HK-2 (cell line): ENCODE measurements around the gene ALDOA.

Source experiments
- DNase-seq: peaks from one replicate; pipeline ENCODE4 v3.0.0-alpha.2; 2018; ENCODE audit not compliant: unreplicated experiment

Gene ALDOA

DNA sequence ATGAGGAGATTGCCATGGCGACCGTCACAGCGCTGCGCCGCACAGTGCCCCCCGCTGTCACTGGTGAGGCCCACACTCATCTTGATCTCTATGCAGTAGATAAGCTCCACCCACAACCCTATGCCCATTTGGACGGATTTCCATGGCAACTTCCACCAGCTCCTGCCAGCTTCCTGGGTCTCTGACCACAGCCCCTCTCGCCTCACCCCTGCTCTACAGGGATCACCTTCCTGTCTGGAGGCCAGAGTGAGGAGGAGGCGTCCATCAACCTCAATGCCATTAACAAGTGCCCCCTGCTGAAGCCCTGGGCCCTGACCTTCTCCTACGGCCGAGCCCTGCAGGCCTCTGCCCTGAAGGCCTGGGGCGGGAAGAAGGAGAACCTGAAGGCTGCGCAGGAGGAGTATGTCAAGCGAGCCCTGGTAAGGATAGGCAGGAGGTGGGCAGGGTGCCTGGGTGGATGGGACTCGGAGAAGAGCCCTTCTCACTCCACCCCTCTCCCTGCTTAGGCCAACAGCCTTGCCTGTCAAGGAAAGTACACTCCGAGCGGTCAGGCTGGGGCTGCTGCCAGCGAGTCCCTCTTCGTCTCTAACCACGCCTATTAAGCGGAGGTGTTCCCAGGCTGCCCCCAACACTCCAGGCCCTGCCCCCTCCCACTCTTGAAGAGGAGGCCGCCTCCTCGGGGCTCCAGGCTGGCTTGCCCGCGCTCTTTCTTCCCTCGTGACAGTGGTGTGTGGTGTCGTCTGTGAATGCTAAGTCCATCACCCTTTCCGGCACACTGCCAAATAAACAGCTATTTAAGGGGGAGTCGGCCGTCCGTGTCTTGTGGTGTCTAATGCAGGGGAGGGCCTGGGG, 4.3 kb downstream of the ALDOA start:
- no peak for DNase-seq

DNA sequence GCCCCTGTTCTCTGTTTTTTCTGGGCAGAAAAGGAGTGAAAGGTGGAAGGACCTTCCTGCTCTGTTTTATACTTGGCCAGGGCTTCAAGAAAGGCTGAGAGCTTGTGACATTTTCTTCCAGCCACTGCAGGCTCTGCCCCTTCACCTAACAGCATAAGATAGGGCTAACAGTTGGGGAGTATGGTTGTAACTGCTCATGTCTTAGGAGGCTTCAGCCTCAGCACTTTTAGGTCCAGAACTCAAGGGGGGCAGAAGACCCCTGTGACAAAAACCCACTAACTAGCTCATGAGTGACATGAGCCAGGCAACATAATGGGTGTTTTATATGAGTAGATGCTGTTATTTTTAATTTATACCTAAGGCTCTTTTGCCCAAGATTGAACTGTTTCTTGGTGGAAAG, 4.9 kb downstream of the ALDOA start:
- no peak for DNase-seq

DNA sequence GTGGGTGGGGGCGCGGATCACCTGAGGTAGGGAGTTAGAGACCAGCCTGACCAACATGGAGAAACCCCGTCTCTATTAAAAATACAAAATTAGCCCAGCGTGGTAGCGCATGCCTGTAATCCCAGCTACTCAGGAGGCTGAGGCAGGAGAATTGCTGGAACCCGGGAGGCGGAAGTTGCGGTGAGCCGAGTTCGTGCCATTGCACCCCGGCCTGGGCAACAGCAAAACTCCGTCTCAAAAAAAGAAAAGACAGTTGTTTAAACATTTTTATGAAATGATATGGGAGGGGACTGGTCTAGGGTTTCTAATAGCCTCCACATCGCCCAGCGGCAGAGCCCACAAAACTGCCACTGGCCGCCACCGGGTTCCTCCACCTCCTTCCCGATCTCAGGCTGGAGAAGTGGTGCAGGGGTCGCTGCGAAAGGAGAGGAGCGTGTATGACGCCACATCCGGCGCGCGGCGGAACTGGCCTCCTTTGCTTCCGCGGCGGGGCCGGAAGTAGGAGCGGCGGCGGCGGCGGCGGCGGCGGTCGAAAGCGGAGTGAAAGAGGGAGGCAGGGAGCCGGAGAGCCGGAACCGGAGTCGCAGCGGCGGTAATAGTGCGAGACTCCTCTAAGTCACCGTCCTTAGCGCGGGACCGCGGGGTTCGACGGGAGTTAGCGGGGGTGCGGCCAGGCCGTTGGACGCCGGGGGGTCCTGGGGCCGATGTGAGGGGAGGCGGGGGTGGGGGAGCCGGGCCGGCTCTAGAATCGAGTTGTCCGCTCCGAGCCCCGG, 10.1 kb downstream of the ALDOA start, which contains the start of gene PPP4C:
TSS of gene PPP4C (plus strand) at position 492 of the 773 bp plus-strand sequence. CDS start 384 bp downstream, outside the sequence.
- peak; percentile 82 for DNase-seq

DNA sequence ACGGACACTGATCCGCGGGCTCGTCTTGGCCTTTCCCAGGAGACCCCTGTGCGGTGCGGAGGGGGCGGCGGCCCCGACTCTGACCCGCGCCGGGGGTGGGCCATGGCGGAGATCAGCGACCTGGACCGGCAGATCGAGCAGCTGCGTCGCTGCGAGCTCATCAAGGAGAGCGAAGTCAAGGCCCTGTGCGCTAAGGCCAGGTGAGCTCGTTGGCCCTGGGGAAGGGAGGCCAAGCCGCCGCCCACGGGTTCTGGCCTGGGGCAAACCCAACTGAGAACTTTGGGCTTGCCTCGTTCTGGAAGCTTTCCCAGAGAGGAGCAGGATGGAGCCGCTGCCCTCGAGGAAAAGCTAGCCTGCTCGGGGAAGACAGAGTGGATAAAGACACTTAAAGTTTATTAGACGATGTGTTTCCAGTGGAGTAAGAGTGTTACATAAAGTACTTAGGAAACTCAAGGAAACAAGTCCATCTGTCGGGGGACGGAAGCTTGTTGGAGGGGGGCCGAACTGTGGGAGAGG, 10.8 kb downstream of the ALDOA start:
- no peak for DNase-seq

DNA sequence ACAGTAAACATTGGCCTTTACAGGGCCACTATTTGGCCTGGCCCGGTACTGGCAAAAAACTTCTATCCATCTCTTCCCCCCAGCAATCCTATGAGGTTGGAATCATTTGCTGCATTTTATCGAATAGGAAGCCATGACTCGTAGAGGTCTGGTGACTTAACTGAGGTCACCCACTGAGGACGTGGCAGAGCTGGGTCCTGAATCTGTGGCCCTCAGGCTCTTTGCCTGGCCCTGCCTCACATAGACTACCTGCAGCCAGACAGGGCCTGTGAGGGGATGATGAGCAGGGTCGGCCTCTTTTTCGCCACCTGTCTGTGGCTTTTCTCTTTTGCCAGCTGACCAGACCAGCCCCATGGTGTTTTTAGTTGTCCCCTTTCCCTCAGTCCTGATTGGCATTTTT, 12.1 kb downstream of the ALDOA start:
- DNase-seq = no peak

DNA sequence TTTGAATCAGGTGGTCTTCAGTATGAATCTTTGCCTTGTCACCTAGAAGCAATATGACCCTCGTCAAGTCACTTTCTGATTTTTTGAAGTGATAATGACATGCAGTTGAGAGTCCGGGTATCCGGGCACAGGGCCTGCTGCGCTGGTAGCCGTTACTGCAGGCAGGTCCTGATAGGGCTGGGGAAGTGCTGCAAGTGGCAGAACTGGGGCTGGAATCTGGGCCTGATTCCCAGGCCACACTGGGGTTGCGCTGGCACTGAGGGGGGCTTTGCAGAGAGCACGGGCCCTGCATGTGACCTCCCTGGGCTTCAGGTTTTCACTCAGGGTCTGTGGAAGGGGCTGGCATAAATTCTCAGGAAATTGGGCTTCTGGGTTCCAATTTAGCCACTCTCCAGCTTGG, 13.2 kb downstream of the ALDOA start:
- DNase-seq = no peak

DNA sequence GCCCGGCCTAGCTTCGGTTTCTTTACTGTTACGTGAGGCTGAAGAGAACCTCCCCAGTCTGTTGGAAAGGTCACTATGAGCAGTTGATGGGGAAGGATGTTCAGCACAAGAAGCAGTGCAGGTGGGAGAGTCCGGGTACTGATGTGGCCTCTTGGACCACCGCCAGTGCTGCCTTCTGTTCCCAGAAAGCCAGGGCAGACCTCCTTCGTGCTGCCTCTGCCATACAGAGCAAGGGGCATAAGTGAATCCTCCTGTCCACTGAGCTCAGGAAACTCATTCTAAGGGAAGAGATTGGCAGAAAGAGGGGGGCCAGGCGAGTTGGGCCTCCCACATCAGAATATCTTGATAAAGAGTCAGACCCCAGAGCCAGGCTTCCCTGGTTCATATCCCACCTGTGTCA, 13.9 kb downstream of the ALDOA start:
- DNase-seq = no peak

DNA sequence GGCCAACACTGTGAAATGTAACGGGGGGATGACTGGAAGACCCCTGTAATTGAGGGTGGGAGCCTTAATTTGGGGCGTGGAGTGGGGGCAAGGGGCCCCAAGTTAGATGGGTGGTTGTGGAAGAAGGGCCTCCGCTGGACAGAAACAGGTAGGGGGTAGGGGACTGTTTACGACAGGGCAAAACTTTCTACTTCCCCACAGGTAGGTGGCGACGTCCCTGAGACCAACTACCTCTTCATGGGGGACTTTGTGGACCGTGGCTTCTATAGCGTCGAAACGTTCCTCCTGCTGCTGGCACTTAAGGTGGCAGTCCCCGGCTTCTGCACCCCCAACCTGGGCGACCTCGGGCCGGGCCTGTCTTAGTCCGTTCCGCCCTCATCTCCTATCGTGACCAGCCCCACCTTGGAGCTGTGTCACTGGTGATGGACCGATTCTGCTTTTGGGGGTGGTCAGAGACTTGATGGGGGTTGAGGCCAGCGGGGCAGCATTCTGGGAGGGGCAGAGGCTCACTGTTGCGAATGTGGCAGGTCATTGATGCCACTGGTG, 17.1 kb downstream of the ALDOA start:
- DNase-seq = no peak

DNA sequence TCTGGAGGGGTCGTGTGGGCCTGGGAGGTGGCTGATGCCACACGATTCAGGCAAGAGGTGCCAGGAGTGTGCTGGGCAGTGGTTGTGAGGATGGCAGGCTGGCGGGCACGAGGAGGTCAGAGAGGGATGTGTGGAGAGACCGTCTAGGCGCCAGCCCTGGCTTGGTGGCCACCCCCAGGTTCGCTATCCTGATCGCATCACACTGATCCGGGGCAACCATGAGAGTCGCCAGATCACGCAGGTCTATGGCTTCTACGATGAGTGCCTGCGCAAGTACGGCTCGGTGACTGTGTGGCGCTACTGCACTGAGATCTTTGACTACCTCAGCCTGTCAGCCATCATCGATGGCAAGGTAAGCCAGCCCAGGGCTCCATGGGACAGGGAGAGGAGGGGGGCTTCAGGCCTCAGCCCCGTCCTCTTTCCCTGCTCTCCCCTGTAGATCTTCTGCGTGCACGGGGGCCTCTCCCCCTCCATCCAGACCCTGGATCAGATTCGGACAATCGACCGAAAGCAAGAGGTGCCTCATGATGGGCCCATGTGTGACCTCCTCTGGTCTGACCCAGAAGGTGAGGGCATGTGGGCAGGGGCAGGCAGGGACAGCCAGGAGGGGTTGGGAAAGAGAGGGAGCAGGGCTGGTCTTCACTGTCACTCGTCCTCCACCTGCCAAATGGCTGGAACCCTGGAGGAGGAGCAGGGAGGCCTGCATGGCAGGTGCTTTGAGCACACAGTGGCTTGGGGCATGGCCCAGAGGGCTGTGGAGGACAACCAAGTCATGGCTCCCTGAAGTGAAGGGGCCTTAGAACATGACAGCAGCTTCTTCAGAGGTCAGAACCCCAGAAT, 17.9 kb downstream of the ALDOA start:
- no peak for DNase-seq

DNA sequence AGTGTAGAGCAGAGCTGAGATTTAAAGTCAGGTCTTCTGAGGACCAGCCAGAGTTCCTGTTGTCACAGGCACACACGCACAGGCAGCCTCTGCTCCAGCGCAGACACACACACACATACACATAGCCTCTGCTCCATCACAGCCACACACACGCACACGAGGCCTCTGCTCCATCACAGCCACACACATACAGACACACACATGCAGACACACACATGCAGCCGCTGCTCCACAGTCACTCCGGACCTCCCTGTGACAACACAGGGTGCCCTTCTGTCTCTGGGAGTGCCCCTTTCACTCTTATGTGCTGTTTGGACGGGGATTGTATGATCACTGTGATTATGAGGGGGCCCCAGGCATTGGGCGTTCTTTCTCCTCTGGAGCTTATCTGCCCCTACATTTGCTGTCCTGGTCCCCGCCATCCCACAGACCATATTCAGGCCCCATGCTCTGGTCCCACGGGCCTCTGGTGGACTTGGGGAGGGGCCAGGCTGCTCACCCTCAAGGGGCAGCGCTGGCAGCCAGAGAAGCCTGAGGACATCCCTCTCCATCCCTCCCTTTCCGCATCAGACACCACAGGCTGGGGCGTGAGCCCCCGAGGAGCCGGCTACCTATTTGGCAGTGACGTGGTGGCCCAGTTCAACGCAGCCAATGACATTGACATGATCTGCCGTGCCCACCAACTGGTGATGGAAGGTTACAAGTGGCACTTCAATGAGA, 18.7 kb downstream of the ALDOA start:
- no peak for DNase-seq

DNA sequence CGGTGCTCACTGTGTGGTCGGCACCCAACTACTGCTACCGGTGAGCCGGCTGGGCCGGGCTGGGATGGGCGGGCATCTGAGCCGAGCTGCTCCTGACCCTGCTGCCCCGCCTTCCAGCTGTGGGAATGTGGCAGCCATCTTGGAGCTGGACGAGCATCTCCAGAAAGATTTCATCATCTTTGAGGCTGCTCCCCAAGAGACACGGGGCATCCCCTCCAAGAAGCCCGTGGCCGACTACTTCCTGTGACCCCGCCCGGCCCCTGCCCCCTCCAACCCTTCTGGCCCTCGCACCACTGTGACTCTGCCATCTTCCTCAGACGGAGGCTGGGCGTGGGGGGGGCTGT, 19.2 kb downstream of the ALDOA start:
- DNase-seq = no peak

DNA sequence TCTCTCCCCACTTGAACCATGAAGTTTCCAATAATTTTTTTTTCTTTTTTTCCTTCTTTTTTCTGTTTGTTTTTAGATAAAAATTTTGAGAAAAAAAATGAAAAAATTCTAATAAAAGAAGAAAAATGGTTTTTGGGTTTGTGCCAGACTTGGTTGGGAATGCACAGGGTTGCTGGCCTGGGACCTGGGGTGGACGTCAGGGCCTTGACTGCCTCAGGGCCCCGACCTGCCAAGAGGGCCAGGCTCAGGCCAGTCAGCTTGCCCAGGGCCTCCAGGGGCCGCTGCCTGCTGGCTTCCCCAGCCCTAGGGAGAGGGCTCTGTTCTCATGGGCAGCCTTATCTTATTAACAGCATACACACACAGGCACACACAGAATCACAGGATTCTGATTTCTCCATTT, 19.7 kb downstream of the ALDOA start:
- DNase-seq = no peak

DNA sequence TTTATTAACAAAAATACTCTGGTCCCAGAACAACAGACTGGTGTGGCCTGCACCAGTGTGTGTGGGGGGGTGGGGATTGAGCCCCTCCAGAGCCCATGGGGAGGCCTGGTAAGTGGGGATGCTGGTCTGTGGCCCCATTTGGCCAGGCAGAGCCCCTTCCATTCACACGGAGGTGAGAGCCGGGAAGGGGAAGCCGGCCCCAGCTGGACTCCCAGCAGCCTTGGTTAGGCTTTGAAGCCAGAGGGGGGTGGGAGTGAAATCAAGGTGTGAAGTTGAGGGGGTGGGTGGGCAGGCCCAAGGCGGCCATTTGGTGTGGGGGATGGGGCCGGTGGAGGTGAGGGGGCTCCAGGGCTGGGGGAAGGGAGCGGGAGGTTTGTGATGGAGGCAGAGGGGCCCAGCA, 20.3 kb downstream of the ALDOA start:
- no peak for DNase-seq

DNA sequence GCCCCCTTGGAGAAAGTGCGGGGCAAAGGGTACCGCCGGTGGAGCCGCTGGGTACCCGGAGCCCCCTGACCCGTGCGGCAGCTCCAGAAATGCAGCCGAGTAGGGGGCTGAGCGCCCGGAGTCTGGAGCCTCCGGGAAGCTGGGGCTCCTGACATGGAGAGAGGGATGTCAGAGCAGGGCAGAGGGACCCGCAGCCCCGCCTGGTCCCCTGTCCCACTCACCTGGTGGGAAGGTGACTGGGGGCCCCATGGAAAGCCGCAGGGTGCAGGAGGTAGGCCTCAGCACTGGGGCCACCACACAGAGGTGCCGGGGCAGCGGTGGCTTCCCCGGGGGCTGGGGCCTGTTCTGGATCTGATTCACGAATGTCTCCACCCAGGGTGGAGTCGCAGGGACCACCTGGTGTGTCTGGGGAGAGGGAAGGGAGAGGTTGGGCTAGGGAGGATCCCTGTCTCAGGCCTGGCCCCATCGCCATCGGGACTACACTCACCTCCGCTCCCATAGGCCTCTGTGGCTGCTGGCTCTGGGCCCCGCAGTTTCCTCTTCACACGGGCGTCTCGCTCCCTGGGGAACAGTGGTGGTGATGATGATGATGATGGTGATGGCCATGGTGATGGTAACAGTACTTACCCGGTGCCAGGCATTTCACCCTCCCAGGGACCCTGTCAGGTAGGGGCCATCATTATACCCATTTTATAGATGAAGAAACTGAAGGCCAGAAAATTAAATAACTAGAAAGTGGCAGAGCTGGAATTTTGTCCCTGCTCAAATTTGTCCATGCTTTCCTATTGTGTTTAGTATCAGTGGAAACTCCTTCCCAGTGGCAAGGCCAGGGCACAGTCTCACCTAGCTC, 21.0 kb downstream of the ALDOA start:
- DNase-seq = no peak

DNA sequence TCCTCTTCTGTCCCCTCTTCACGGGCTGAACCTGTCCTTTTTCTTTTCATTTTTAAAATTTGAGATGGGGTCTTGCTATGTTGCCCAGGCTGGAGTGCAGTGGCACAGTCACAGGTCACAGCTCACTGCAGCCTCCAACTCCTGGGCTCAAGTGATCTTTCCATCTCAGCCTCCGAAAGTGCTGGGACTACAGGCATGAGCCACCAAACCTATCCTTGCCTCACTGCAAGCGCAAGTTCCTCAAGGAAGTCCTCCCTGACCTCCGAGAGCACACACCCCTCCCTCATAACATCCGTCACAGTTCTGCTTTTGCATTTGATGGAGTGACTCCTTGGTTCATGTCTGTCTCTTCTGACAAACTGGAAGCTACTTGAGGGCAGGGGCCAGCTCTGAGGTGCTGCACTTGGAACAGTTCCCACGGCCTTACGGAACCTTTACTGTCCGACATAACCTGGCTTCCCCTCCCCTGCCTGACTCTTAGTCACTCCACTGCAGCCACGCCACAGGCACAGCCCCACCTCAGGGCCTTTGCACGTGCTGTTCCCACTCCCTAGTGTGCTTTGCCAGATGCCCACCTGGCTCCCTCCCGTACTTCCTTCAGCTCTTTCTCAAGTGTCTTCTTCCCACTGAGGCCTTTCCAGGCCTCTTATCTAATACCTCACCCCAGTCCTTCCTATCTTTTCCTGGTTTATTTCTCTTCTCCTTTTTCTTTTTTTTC, 21.8 kb downstream of the ALDOA start:
- DNase-seq = no peak

DNA sequence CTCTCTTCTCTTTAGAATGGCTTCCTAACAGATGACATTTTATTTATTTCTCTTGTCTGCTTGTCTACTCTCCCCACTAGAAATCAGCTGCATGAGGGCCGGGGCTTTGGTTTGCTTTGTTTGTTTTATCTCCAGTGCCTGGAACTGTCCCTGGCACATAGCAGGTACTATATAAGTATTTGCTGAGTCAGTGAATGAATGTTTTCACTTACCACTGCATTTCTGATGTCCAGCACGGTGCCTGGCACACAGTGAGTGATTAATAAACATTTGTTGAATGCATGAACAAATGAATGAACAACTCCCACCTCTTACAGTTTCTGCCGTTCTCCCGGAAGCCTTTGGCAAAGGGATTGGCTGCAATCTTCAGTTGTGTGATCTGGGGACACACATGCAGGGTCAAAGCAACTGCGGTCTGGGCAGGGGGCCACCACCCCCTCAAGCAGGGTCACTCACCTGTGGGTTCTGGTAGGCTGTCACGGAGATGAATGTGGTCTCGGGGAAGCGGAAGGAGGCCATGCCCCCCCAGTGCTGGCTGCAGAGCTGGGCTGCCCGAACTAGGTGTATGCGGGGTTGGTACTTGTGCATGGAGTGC, 22.8 kb downstream of the ALDOA start:
- DNase-seq = no peak

DNA sequence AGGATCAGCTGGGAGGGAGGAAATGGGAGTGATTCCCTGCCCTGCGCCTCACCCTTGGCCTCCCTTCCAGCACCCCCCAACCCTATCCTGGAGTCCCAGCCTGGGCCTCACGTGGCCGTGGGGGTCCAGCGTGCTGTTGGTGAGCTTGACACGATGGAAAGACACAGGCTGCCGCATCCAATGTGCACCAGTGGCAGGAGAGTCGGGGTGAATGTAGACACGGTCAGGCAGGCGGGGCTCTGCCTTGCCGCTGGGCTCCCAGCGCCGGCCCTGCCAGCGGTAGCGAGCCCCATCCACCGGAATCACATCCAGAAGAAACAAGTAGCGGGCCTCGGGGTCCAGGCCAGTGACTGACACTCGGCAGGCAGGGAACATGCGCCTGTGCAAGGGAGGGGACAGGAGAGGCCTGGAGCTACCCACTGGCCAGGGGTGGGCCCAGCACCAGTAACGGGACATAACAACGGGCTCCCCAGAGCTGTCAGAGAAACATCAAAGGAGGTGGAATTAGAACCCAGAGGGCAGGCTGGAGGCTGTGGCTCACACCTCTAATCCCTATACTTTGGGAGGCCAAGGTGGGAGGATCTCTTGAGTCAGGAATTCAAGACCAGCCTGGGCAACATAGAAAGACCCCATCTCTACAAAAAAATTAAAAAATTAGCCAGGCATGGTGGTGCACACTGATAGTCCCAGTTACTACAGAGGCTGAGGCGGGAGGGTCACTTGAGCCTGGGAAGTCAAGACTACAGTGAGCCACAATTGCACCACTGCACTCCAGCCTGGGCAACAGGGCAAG, 23.5 kb downstream of the ALDOA start:
- no peak for DNase-seq

DNA sequence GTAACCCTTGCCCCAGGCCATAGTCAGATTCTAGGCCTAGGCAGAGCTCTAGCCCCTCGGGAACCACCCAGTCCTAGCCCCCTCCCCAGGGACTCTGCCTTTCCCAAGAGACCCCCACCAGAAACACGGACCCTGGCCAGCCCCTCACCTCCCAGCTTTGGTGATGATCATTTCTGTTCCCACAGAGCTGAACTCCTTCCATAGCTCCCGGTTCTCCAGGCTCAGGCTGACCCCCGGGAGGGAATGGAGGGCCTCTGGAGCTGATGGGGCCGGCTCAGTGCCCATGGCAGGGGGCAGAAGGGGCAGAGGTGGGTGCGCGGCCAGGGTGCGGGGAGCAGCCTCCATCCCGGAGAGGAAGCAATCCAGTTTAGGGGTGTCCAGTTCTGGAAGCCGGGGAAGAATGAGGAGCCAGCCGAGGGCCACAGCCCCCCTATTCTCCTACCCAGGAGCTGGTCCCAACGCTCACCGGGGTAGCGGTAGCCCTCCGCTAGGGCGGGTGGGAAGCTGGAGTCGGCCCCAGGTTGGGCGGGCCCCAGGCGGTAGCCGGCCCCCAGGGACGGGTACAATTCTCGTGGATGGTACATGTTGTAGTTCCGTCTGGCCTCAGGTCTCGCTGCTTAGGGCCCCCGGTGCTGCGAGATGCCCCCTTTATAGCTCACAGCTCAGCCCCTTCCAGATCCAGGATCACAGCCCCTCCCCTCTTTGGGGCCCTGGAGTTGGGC, 25.2 kb downstream of the ALDOA start:
- no peak for DNase-seq
